Bronchial epithelial cell (primary cell): ENCODE measurements around the gene FGGY. TPM values are rescaled to one million over a fixed set of nuclear protein-coding genes. Genes with fewer than 3 reads are reported as not detected.
A peak's percentile ranks its signal among the peaks of the same experiment; 100 is the strongest.

ENCODE experiments used
- DNase-seq: peaks from one replicate; pipeline ENCODE4 v3.0.0-alpha.2; 2010; ENCODE audit warnings: low read depth
- FAIRE-seq: peaks from 2 replicates; lab custom pipeline; 2011; peaks lifted over from hg19 to GRCh38; lab: Jason Lieb, UNC
- H3K27me3 ChIP-seq: 2 replicates; pipeline ENCODE4 v1.5.1; 2011; ENCODE audit warnings: low read length; ENCODE audit not compliant: control insufficient read depth, insufficient read depth
- H3K36me3 ChIP-seq: 2 replicates; pipeline ENCODE4 v1.5.1; 2011; ENCODE audit warnings: low read length; ENCODE audit not compliant: control insufficient read depth, insufficient read depth
- H3K4me3 ChIP-seq: 2 replicates; pipeline ENCODE4 v1.5.1; 2011; ENCODE audit warnings: mild to moderate bottlenecking, low read depth, low read length, control low read depth
- total RNA-seq: library from RNA; depleted of rRNA; stranded (reverse); fragments of >200 nt; gene quantifications from 2 replicates; pipeline ENCODE4 v1.2.1, GENCODE V29; 2014
- TF ChIP-seq, protein P1 (sequence below): IDR thresholded peaks from 2 replicates; pipeline ENCODE4 v1.5.1; 2011; ENCODE audit warnings: mild to moderate bottlenecking, moderate library complexity, low read length, control low read depth, inconsistent platforms; ENCODE audit not compliant: insufficient read depth, severe bottlenecking

FGGY gene
- total RNA-seq, 1 donor from 2014 or later = 20.0 TPM

DNA sequence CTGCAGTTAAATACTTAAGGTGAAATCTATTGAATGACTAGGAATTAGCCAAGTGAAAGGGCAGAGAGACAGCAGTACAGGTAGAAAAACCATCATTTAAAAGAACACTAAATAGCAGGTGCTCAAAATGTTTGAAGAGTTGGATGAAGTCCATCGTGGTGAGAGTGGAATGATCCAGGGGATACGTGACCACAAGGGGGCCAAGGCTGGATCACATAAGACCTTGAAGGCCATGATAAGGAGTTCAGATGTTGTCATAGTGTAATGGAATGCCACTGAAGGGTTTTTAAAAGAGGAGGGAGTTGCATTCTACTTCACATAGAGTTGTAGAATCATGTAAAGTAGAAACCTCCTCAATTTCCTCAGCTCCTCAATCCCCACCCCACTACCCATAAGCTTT lies 483.1 kb downstream of the FGGY start:
- no peak overlapping the region for H3K4me3 ChIP-seq
- no peak for FAIRE-seq
- no peaks in the 10 kb centered on the region for H3K27me3 ChIP-seq
- no peak for DNase-seq
- TF ChIP-seq, protein P1, sequence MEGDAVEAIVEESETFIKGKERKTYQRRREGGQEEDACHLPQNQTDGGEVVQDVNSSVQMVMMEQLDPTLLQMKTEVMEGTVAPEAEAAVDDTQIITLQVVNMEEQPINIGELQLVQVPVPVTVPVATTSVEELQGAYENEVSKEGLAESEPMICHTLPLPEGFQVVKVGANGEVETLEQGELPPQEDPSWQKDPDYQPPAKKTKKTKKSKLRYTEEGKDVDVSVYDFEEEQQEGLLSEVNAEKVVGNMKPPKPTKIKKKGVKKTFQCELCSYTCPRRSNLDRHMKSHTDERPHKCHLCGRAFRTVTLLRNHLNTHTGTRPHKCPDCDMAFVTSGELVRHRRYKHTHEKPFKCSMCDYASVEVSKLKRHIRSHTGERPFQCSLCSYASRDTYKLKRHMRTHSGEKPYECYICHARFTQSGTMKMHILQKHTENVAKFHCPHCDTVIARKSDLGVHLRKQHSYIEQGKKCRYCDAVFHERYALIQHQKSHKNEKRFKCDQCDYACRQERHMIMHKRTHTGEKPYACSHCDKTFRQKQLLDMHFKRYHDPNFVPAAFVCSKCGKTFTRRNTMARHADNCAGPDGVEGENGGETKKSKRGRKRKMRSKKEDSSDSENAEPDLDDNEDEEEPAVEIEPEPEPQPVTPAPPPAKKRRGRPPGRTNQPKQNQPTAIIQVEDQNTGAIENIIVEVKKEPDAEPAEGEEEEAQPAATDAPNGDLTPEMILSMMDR = peak; percentile 3
- H3K36me3 ChIP-seq = no peaks in the 10 kb centered on the region

DNA sequence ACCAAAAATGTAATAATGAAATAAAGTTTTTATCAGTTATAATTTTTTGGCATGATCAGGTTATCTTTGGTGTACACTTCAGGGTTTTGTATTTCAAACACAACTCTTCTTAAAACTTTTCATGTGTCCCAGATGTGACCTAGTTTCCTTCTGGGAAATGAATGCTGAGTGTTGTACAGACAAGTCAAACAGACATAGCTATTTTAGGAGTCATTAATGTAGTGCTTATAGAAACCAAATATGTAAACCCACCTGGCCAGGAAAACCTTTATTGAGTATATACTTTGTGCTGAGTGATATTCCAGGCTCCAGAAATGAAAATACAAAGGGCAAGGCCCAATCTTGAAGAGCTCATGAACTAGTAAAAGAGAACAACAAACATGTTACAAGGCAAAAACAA lies 491.9 kb downstream of the FGGY start:
- H3K27me3 ChIP-seq = no peaks in the 10 kb centered on the region
- peak; percentile 73 for DNase-seq
- FAIRE-seq = no peak
- TF ChIP-seq, protein P1 = no peak
- H3K36me3 ChIP-seq = no peaks in the 10 kb centered on the region
- H3K4me3 ChIP-seq = no peak overlapping the region

DNA sequence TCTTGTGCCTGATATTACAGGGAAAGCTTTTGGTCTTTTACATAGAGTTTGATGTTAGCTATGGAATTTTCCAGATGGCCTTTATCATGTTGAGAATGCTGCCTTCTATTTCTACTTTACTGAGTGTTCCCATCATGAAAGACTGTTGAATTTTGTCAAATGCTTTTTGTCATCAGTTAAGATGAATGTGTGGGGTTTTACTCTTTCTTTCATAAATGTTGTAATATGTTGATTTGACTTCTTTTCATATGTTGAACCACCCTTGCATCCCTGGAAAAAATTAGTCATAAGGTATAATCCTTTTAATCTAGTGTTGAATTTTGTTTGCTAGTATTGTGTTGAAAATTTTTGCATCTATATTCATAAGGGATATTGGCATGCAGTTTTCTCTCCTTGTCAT lies 501.7 kb downstream of the FGGY start:
- H3K4me3 ChIP-seq = no peak overlapping the region
- no peaks in the 10 kb centered on the region for H3K27me3 ChIP-seq
- FAIRE-seq (no peak), DNase-seq (no peak)
- TF ChIP-seq, protein P1 = no peak
- no peaks in the 10 kb centered on the region for H3K36me3 ChIP-seq

DNA sequence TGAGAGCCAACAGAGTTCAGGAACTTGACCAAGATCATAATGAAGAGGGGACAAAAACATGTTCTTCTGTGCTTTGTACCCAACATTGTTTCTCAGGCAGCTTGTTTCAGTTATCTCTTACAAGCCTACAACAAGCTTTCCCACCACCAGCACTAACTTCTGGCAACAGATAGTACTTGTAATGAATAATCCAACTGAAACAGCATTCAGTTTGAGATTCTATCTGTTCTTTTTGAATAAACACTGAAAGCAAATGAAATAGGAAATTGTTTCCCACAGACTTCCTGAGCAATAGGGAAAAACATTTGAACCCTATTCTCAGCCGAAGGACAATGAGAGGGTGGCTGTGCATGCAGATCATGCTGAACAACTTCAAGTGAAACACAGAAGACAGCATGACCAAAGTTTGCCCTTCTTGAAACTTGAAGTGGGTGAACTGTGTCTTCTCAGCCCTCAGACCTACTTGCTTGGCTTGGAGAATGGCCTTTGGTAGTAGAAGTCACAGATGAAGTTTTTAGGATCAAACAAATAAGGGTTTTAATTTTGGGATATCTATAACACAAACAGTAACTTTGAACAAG lies 506.7 kb downstream of the FGGY start:
- Histone ChIP-seq H3K4me3 (no peak overlapping the region), H3K36me3 (no peaks in the 10 kb centered on the region), H3K27me3 (no peaks in the 10 kb centered on the region)
- FAIRE-seq (no peak), DNase-seq (no peak)
- TF ChIP-seq, protein P1 = no peak

DNA sequence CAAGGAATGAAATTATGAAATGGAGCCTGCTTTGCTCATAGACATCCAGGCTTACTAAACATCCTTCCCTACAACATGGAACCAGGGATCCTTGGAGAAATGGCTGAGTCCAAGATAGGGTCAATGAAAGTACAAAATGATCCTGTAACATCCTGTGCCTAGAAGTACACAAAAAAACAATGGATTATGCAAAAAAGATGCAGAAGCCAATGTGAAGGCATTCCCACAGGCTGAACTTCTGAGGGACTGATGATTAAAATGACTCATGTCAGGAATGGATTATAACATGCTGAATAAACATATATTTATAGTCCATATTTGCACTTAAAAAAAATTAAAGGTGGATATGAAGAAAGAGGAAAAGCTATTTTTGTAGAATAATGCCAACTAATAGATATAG lies 507.4 kb downstream of the FGGY start:
- Histone ChIP-seq H3K36me3 (no peaks in the 10 kb centered on the region), H3K4me3 (no peak overlapping the region), H3K27me3 (no peaks in the 10 kb centered on the region)
- peak; percentile 17 for DNase-seq
- no peak for FAIRE-seq
- TF ChIP-seq, protein P1 = no peak

DNA sequence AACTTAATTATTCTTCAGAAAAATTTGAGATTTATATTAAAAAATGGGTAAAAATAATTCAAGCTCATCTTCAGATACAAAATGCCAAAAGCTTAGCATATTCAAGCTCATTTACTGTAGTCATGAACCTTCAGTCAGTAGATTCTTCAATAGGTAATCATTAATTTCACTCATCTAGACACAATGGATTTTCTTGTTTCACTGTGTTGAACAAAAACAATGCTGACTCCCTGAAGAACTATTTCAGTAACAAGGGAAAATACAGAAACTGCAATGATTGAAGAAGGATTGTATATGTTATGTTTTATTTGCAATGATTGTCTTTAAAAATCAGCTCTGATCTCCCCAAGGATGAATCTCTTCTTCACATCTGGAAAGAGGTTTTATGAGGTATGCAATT lies 508.7 kb downstream of the FGGY start:
- FAIRE-seq (no peak), DNase-seq (no peak)
- H3K4me3 ChIP-seq = no peak overlapping the region
- TF ChIP-seq, protein P1 = no peak
- H3K36me3 ChIP-seq = no peaks in the 10 kb centered on the region
- no peaks in the 10 kb centered on the region for H3K27me3 ChIP-seq
